Measurements from ENCODE around the gene TLX1. TPM values are rescaled to one million over a fixed set of nuclear protein-coding genes. Genes with fewer than 3 reads are reported as not detected.

TLX1 gene
- not detected in 2 replicates for polyA plus RNA-seq (2011; rRNA removed)
- polyA minus RNA-seq (2011; rRNA and poly(A)+ RNA removed): not detected in 2 replicates

- H3K4me3 ChIP-seq (ENCODE audit: low read depth, low read length): no peak within 1 kb of the TSS
- DNase-seq (ENCODE audit: low read depth): no peak
- no peaks in the 10 kb centered on the region for H3K36me3 ChIP-seq (ENCODE audit: control insufficient read depth, insufficient read depth, low read length)
- CTCF ChIA-PET: interaction anchor here (1.0 to 3.8 kb wide), 4 partner anchors 10 to 36 kb away, joined by 3 to 24 read pairs (median 6); no protein-coding TSS in a partner anchor
- TF ChIP-seq CTCF (IDR thresholded peaks at IDR 0.05; ENCODE audit: insufficient read depth, low read depth, low read length): no peak
- H3K27me3 ChIP-seq (ENCODE audit: control insufficient read depth, insufficient read depth, low read length): peaks cover 69% of the 10 kb centered on the region
- POLR2A ChIA-PET: no interaction called here
Observed at GRCh38 chr10:101130984-101131961, at the start of gene TLX1. Gene TLX1, plus strand, starts transcription at chr10:101131300. Its CDS starts 242 bp downstream, at chr10:101131542.

- TF ChIP-seq CTCF (IDR thresholded peaks at IDR 0.05; ENCODE audit: insufficient read depth, low read depth, low read length): no peak
- Histone ChIP-seq H3K4me3 (ENCODE audit: low read depth, low read length) (no peak overlapping the region), H3K36me3 (ENCODE audit: control insufficient read depth, insufficient read depth, low read length) (no peaks in the 10 kb centered on the region), H3K27me3 (ENCODE audit: control insufficient read depth, insufficient read depth, low read length) (peaks cover 41% of the 10 kb centered on the region)
- ChIA-PET CTCF (interaction anchor here (1.0 to 9.1 kb wide), 4 partner anchors 9 to 56 kb away, joined by 4 to 70 read pairs (median 6); no protein-coding TSS in a partner anchor), POLR2A (no interaction called here)
- no peak for DNase-seq (ENCODE audit: low read depth)
Observed at GRCh38 chr10:101085846-101086245, 45.3 kb upstream of the TLX1 start.

- no peak for DNase-seq (ENCODE audit: low read depth)
- peaks cover 41% of the 10 kb centered on the region for H3K27me3 ChIP-seq (ENCODE audit: control insufficient read depth, insufficient read depth, low read length)
- POLR2A ChIA-PET: no interaction called here
- H3K4me3 ChIP-seq (ENCODE audit: low read depth, low read length): no peak overlapping the region
- TF ChIP-seq CTCF (IDR thresholded peaks at IDR 0.05; ENCODE audit: insufficient read depth, low read depth, low read length): no peak
- CTCF ChIA-PET: interaction anchor here (1.0 to 9.1 kb wide), 3 partner anchors 8 to 55 kb away, joined by 3 to 70 read pairs (median 13); no protein-coding TSS in a partner anchor
- H3K36me3 ChIP-seq (ENCODE audit: control insufficient read depth, insufficient read depth, low read length): no peaks in the 10 kb centered on the region
Observed at GRCh38 chr10:101087376-101087775, 43.7 kb upstream of the TLX1 start.

GRCh38 chr10:101087965-101088364 lies 43.1 kb upstream of the TLX1 start:
- no peak overlapping the region for H3K4me3 ChIP-seq (ENCODE audit: low read depth, low read length)
- ChIA-PET POLR2A (no interaction called here), CTCF (interaction anchor here (0.9 to 9.1 kb wide), 3 partner anchors 7 to 54 kb away, joined by 3 to 70 read pairs (median 13); no protein-coding TSS in a partner anchor)
- TF ChIP-seq CTCF (IDR thresholded peaks at IDR 0.05; ENCODE audit: insufficient read depth, low read depth, low read length): no peak
- H3K36me3 ChIP-seq (ENCODE audit: control insufficient read depth, insufficient read depth, low read length): no peaks in the 10 kb centered on the region
- no peak for DNase-seq (ENCODE audit: low read depth)
- H3K27me3 ChIP-seq (ENCODE audit: control insufficient read depth, insufficient read depth, low read length): peaks cover 39% of the 10 kb centered on the region

All from BJ (cell line).